Measurements from ENCODE around the gene GAPDH.
"Not testable (repeated sequence)": the region's sequence is repeated elsewhere in the genome, so short reads cannot be mapped to it uniquely, and the experiment has no call there.

Gene GAPDH

DNA sequence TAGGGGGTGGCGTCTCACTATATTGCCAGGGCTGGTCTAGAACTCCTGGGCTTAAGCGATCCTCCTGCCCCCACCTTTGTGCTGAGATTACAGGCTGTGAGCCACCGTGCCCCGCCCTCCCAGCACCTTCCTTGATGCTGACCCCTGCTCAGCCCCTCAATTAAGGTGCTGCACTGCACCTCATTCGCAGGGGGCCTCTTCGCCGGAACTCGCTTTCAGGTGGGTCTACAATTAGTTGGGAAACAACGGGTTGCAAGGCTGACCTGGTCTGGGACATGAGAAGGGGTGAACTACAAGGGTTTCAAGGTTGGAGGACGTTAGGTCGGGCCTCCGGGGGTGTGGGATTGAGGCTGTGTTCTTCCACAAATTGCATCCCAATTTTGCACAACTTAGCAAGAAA is 35.0 kb downstream of the GAPDH start:
- no peak for DNase-seq

DNA sequence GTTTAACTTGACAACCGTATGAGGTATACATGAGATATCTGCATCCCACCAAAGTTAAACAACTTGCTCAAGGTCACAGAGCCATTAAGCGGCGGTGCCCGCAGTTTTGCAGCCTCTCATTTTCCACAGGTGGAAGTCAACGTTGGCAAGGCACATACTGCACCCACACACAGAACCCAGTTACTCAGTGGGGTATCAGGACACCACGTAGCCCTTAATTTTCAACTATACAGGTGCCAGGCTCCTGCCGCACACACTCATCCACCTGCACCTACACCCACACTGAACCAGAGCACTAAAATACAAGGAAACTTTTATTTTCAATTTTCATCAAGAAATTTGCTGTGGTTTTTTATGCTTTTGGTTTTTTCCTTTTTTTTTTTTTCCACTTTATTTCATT is 35.5 kb downstream of the GAPDH start:
- no peak for DNase-seq

DNA sequence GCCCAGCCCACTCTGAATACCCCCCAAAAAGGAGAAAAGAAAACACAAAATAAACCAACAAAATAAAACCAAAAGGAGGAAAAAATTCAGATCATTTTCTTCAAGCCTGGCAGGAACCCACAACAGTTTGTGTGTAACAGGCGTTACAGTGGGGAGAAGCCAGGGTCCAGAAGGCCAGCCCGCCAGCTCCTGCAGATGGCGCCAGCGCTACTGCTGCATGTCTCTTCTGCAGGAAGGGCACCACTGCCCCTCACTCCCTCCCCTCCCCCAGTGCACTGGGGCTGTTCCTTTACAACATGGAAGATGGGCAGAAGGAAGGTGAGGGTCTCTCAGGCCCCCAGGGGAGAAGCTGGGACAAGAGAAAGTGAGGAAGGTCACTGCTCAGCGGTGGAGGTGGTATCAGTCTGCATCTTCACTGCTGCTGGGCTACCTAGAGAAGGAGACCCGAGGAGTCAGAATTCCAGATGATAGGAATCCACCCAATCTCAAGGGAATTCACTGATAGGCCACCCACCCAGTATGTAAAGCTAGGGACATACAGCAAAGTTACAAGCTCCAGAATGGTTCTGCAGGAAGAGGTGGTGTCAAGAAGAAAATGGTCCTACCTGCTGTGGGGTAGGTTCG is 36.1 kb downstream of the GAPDH start:
- DNase-seq: no peak

DNA sequence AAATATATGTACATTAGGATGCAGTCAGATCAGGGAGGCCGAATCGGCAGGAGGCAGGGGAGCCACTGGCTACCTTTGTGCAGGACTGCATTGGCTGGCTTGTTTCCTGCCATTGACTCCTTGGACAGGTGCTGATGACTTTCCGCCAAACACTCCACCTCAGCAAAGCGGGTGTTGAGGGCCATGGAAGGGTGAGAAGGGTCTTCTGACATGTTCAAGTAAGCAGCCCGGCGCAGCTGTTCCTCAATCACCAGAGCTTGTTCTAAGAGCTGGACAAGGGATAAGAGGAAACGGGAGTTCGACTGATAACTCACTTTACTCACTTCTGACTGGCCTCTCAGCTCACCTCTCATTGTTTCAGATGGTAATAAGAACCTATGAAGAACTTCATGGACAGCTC is 38.7 kb downstream of the GAPDH start:
- no peak for DNase-seq

DNA sequence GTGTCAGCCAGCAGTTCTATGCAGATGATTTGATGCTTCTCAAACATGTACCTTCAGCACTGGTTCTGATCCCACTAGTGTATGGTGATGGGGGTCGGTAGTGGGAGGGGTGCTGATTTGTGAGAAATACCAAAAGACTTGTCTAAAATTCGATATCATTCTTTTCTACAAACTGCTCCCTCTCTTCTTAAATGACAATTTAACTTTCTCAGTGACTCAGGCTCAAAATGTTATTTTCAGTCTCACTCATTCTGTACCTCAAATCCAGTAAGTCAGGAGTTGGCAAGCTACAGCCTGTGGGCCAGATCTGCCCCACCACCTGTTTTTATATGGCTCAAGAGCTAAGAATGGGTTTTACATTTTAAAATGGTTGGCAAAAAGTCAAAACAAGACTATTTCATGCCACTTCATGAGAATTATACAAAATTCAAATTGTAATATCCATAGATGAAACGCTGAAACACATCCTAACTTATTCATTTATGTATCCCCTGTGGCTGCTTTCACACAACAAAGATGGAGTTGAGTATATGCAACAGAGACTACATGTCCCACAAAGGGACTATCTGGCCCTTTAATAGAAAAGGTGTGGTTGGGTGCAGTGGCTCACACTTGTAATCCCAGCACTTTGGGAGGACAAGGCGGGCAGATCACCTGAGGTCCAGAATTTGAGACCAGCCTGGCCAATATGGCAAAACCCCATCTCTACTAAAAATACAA is 40.4 kb downstream of the GAPDH start:
- no peak for DNase-seq

DNA sequence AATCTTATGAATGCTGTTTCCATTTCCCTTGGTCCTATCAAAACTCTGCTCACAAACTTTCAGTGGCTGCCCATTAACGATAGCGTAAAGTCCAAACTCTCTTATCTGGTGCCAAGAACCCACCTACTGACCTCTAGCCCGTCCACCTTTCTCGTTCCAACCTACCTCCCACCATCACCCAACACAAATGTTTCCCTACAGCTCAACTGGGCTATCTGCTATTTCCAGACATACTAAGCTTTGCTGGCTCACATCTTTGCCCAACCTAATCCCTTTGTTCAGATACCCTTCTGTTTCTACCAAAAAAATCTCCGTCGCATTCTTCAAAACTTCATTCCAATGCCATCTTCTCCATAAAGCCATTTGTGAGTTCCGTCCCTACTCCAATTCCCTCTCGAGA is 41.3 kb downstream of the GAPDH start:
- DNase-seq: no peak

DNA sequence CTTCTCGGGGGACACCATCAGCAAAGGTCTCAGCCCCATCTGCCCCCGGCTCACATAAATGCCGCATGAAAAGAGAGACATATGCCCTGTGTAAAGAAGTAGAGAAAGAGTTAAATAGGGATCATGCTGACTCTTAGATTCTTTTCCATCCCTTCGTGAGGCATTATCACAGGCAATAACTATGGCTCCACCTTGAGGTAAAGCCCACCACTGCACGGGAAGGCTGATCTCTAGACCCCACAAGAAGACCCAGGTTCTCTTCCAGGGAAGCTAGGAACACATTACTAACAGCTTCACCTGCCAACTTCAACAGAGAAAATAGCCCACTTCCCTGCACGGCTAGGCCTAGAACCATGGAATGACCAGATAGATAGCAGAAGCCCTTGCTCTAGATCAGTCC is 47.9 kb downstream of the GAPDH start:
- no peak for DNase-seq

DNA sequence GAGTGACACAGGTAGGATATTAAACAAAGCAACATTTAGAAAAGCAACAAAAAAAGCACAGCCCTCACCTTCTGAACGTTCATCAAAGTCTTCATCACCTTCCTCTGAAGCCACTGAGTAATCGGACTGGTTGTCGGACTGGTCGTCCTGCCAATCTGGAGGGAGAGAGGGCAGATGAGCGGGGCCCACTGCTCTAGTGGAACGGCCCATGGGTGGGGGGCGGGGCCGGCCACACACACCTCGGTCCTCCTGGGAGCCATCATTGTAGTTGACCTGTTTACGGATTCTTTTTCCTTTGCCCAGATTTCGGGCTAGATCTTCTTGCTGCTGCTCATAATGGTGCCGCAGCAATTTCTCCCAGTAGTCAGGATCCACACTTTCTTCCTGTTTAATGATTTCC is 48.6 kb downstream of the GAPDH start:
- DNase-seq: no peak

DNA sequence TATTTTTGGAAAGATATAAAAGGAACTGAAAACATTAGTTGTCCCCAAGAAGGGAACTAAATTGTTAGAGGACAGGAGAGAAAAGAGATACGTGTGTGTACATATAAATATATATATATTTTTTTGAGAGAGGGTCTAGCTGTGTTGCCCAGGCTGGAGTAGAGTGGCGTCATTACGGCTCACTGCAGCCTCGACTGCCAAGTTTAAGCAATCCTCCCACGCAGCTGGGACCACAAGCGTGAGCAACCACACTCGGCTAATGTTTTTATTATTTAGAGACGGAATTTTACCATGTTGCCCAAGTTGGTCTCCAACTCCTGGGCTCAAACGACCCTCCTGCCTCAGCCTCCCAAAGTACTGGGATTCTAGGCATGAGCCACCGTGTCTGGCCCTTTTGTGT is 50.0 kb downstream of the GAPDH start:
- no peak for DNase-seq

DNA sequence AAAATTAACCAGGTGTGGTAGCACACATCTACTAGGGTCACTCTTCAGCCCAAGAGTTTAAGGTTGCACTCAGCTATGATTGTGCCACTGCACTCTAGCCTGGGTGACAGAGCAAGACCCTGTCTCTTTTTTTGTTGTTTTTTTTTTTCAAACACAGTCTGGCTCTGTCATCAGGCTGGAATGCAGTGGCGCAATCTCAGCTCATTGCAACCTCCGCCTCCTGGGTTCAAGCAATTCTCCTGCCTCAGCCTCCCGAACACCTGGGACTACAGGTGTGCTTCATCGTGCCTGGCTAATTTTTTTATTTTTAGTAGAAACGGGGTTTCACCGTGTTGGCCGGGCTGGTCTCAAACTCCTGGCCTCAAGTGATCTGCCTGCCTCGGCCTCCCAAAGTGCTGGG is 52.3 kb downstream of the GAPDH start:
- not testable (repeated sequence) for DNase-seq

All from hippocampal formation (tissue), 2 donors.